K562 (cell line): ENCODE results near the gene GALNT9. TPM values are rescaled to one million over a fixed set of nuclear protein-coding genes. Genes with fewer than 3 reads are reported as not detected.

Experiments used
- CEBPB ChIP-seq: fragments of 450-650 bp; IDR thresholded peaks from 2 replicates; pipeline ENCODE4 v1.6.1; 2016; ENCODE audit warnings: missing genetic modification characterization, missing compliant biosample characterization
- HCFC1 ChIP-seq: IDR thresholded peaks from 2 replicates; pipeline ENCODE4 v1.6.1; 2012; ENCODE audit warnings: low read depth, low read length, improper control_type of control experiment
- RAD21 ChIP-seq, 2 experiments: fragments of 250-450 bp in 1 of 2; fragments of 450-650 bp in 1 of 2; sonication (Bioruptor Pico) in 1 of 2; formaldehyde crosslinking in 1 of 2; IDR thresholded peaks in 1 of 2; conservative IDR thresholded peaks in 1 of 2; 2 replicates each; pipeline versions ENCODE4 v1.4.0 to v1.8.0; 2020 to 2022; ENCODE audit warnings: mild to moderate bottlenecking in 2 of 2, moderate library complexity in 1 of 2
- REST ChIP-seq, 2 experiments: fragments of 450-650 bp; formaldehyde crosslinking in 1 of 2; IDR thresholded peaks; 2 replicates each; pipeline versions ENCODE4 v1.4.0 to v1.6.1; 2014 to 2020; ENCODE audit warnings: mild to moderate bottlenecking in 2 of 2, borderline replicate concordance in 1 of 2, low read depth in 1 of 2
- SMC3 ChIP-seq: conservative IDR thresholded peaks from 2 replicates; pipeline ENCODE4 v1.6.1; 2011; ENCODE audit warnings: low read depth, low read length, improper control_type of control experiment; ENCODE audit not compliant: insufficient read depth
- ZNF431 ChIP-seq: sonication (generic); formaldehyde crosslinking; IDR thresholded peaks from 2 replicates; pipeline ENCODE4 v1.8.0; 2022; ENCODE audit warnings: mild to moderate bottlenecking, missing genetic modification reagents
- polyA plus RNA-seq, 8 experiments: library from polyadenylated mRNA; depleted of rRNA in 4 of 8; stranded (reverse) in 5 of 8; unstranded in 3 of 8; fragments of >200 nt; fragmentation: Nextera tagmentation in 2 of 8; fragmentation: Illumina TruSeq in 1 of 8; extraction: Ambion mirVana in 2 of 8; extraction: Trizol in 1 of 8; gene quantifications; 2 replicates each; pipeline versions ENCODE4 v1.2.1 to v1.2.3, GENCODE V29; 2011 to 2014; ENCODE audit warnings: inconsistent platforms in 1 of 8, missing spikeins in 1 of 8
- total RNA-seq, 7 experiments: library from RNA; depleted of rRNA in 6 of 7; stranded (reverse); fragments of >200 nt in 6 of 7; fragmentation: Illumina TruSeq in 2 of 7; extraction: Trizol in 2 of 7; gene quantifications; 2 replicates each; pipeline versions ENCODE4 v1.2.1 to v1.2.3, GENCODE V29; 2011 to 2021; ENCODE audit warnings: low replicate concordance in 1 of 7
- TF ChIP-seq, protein P1 (sequence below): sonication (generic); formaldehyde crosslinking; IDR thresholded peaks from 2 replicates; pipeline ENCODE4 v1.8.0; 2022; ENCODE audit warnings: missing genetic modification reagents, mild to moderate bottlenecking, moderate library complexity, borderline replicate concordance
- TF ChIP-seq, protein P2 (sequence below): fragments of 450-650 bp; IDR thresholded peaks from 2 replicates; pipeline ENCODE4 v1.6.1; 2018; ENCODE audit warnings: mild to moderate bottlenecking, low read depth; ENCODE audit not compliant: partially characterized antibody
- TF ChIP-seq, protein P3 (sequence below): sonication (generic); formaldehyde crosslinking; IDR thresholded peaks from 2 replicates; pipeline ENCODE4 v1.8.1; 2023; ENCODE audit warnings: mild to moderate bottlenecking, missing genetic modification reagents

Gene GALNT9
- total and polyA plus RNA-seq, 9 of the 15 experiments (the other 6 are each of a cell fraction or from before 2014, with no cell fraction given), result not detected

DNA sequence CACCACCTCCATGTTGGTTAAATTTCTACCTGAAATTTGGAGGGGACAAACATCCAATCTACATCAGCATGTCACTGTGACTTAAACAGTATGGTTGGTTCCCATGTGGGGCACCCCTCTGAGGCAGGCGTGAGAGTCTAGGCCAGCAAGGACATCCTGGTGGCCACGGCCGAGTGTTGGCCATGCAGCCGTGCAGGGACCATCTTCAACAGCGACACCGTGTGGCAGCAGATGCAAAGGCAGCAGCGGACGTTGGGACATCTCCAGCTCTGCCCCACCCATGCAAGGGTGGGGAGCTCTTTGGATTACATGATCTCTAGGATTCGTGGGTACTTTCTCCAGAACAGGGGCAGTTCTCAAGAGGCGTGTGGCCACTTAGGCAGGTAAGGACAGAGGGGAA is 135.3 kb downstream of the GALNT9 start (continued):
- TF ChIP-seq, protein P1, sequence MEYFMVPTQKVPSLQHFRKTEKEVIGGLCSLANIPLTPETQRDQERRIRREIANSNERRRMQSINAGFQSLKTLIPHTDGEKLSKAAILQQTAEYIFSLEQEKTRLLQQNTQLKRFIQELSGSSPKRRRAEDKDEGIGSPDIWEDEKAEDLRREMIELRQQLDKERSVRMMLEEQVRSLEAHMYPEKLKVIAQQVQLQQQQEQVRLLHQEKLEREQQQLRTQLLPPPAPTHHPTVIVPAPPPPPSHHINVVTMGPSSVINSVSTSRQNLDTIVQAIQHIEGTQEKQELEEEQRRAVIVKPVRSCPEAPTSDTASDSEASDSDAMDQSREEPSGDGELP (CRISPR knock-in tag), result peak; percentile 33; the same call in 1 of the 2 replicates
- no peak for TF ChIP-seq ZNF431 (CRISPR knock-in tag)
- TF ChIP-seq SMC3, result peak; percentile 45; the same call in 1 of the 2 replicates
- TF ChIP-seq, protein P2, sequence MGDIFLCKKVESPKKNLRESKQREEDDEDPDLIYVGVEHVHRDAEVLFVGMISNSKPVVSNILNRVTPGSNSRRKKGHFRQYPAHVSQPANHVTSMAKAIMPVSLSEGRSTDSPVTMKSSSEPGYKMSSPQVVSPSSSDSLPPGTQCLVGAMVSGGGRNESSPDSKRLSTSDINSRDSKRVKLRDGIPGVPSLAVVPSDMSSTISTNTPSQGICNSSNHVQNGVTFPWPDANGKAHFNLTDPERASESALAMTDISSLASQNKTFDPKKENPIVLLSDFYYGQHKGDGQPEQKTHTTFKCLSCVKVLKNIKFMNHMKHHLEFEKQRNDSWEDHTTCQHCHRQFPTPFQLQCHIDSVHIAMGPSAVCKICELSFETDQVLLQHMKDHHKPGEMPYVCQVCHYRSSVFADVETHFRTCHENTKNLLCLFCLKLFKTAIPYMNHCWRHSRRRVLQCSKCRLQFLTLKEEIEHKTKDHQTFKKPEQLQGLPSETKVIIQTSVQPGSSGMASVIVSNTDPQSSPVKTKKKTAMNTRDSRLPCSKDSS, result peak; percentile 78
- peak in 1 of 2 experiments; percentile 42; a peak in 2 of 4 replicates for TF ChIP-seq RAD21 (CRISPR knock-in tag; conservative IDR thresholded peaks at IDR 0.05 in 1 of 2, IDR thresholded peaks at IDR 0.05 in 1 of 2)
- TF ChIP-seq REST (IDR thresholded peaks at IDR 0.05; ENCODE audit: borderline replicate concordance), result peak; percentile 25; the same call in 1 of the 2 replicates
- no peak for TF ChIP-seq REST (CRISPR knock-in tag; IDR thresholded peaks at IDR 0.05; ENCODE audit: low read depth)
- TF ChIP-seq CEBPB (tag), result peak; percentile 46; the same call in 1 of the 2 replicates
- peak; percentile 23; the same call in 1 of the 2 replicates for TF ChIP-seq HCFC1
- TF ChIP-seq, protein P3, sequence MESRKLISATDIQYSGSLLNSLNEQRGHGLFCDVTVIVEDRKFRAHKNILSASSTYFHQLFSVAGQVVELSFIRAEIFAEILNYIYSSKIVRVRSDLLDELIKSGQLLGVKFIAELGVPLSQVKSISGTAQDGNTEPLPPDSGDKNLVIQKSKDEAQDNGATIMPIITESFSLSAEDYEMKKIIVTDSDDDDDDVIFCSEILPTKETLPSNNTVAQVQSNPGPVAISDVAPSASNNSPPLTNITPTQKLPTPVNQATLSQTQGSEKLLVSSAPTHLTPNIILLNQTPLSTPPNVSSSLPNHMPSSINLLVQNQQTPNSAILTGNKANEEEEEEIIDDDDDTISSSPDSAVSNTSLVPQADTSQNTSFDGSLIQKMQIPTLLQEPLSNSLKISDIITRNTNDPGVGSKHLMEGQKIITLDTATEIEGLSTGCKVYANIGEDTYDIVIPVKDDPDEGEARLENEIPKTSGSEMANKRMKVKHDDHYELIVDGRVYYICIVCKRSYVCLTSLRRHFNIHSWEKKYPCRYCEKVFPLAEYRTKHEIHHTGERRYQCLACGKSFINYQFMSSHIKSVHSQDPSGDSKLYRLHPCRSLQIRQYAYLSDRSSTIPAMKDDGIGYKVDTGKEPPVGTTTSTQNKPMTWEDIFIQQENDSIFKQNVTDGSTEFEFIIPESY (CRISPR knock-in tag), result 0 out of 2 replicates have a peak, but pooled peaks have one; percentile 21
